GM18858 (cell line): ENCODE data around the gene ACADVL.
A peak's percentile ranks its signal among the peaks of the same experiment; 100 is the strongest.

Experiments used
- ATAC-seq: cut with Tn5 transposase; IDR thresholded peaks from one replicate; pipeline ENCODE4 v1.9.1; 2021; ENCODE audit not compliant: unreplicated experiment

Gene ACADVL

DNA sequence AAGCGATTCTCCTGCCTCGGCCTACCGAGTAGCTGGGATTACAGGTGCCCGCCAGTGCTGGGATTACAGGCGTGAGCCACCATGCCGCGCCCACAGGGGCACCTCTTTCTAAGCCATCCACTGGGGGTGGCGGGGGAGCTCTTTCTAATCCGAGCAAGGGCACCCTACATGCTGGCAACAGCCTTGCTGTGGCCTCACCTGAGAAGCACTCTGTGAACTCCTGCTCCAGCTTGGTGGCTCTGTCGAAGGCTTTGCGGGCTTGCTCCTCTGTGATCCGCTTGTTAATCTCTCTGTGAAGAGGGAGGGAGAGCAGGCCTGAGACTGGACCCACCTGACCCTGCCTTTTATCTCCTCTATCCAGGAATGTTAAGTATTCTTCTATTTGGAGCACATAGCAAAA is 28.7 kb upstream of the ACADVL start:
- ATAC-seq = no peak

DNA sequence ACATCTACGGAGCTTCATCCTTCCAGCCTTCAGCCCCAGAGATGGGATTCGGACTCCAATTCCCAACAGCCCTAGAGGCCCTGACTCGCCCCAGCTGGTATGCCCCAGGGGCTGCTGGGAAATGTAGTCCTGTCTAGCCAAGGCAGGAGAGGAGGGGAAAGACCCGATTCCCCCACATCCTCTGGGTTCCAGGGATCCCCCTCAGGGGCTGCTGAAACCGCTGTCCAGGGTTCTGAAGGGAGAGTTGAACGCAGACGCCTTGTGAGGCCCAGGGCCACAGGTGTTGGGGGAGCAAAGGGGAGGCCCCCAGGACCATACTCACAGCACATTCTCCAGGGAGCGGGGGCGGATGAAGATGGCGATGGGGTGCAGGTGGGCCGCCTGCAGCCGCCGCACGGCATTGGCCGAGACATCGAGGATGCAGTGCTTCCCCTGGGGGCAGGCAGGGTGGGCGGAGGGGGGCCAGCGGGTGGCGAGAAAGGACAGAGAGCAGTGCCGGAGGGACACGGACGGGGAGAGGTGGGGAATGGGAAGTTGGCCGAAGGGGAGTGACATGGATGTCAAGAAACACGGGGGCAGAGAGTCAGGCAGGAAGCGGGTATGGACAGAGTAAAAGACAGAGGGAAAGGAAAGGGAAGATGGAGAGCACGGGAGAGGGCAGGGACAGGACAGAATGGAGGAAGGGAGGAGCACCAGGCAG is 28.0 kb upstream of the ACADVL start:
- ATAC-seq = no peak

DNA sequence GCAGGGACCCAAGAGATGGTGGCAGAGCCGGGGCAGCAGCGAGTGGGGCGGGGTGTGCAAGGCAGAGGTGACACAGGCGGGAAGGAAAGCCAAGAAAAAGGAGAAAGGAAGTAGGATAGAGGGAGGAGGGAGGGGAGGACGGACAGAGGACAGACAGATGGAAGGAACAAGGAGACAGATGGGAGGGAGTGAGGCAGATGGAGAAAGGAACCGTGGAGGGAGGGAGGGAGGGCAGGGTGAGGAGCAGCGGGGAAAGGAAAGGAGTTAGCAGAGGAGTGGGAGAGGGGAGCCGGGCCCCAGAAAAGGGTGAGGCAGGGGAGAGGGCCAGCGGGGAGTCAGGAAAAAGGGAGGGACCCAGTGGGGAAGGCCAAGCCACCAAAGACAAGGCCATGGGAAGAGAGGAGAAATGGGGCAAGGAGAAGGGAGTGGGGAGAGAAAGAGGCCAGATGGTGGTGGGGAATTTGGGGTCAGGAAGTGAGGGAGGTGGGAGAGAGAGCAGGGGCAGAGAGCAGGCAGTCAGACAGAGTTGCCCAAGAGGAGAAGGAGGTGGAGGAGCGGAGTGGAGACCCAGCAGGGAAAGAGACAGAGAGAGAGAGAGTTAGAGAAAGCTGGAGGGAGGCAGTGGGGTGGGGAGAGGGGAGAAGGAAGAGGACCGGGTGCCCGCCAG is 27.3 kb upstream of the ACADVL start:
- ATAC-seq = no peak

DNA sequence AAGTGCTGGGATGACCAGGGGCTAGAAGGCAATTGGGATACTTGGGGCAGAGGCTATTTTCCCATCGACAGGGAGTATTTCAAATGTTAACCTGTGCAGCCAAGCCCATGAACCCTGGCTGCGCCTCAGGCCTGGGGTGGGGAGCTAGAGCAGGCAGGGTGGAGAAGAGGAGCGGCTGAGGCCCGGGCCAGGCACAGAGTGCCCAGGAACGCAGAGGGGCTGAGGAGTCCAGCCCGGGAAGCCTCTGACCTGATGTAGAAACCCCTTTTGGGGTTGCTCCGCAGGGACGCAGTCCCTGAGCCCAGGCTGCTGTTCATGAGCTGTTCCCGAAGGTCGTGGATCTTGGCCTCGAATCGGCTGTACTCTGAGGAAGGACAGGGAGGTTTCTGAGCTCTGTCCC is 23.8 kb upstream of the ACADVL start:
- ATAC-seq = no peak

DNA sequence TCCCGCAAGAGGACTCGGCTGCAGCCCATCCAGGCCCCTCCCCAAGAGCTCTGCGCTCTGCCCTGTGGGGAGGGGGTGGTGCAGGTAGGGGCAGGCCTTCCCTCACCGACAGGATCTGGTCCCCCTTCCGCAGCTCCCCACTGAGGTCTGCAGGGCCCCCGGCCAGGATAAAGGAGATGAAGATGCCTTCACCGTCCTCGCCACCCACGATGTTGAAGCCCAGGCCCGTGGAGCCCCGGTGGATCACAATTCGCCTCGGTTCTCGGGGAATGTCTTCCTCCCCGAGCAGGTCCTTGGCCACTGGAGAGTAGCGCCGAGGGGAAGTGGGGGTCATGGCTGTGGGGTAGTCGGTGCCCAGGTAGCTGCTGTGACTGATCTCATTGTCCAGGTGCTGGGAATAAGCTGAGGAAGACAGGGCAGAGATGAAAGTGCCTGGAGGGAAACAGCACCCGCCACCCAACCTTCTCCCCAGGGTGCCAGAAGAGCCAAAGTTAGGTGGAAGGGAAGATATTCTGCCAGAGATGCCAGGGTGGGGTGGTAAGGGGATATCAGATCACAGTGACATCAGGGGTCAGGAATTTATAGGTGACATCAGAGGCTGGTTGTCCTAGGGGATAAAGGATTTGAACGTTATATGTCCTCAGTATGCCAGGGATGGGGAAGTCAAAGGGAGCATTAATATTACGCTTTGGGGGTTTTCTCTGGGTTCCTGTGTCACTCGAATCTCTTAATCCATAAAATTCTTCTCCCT is 22.9 kb upstream of the ACADVL start:
- ATAC-seq = no peak

DNA sequence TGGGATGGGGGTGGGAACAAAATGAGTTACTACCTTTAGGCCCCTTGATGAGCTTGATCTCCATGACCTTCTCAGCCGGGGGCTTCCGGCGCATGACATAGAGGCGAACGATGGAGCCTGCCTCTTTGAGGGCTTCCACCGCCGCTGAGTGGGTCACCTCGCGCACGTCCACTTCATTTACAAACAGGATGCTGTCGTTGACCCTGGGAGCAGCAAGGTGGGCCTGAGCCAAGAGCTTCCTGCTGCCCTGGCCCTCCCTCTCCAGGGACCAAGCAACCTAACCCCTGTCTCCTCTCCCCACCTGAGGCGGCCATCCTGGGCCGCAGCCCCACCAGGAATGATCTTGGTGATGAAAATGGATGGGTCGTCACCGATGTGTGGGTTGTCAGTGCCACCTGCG is 16.3 kb upstream of the ACADVL start:
- no peak for ATAC-seq

DNA sequence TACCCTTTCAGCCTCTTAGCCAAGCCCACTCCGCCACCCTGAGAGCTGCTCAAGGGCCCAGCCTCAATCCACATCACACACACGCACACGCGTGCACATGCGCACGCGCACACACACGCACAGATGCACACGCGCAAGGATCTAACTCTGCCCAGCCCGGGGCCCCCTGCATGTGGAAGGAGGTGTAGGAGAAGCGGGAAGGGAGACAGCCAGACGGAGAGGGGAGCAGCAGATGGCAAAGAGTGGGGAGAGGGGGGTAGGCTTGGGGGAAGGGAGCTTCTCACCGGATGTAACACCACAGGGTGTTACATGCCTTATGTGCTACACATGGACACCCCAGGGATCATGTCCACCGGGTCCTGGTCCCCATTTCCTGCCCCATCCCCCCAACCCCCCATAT is 15.4 kb upstream of the ACADVL start:
- ATAC-seq = no peak

DNA sequence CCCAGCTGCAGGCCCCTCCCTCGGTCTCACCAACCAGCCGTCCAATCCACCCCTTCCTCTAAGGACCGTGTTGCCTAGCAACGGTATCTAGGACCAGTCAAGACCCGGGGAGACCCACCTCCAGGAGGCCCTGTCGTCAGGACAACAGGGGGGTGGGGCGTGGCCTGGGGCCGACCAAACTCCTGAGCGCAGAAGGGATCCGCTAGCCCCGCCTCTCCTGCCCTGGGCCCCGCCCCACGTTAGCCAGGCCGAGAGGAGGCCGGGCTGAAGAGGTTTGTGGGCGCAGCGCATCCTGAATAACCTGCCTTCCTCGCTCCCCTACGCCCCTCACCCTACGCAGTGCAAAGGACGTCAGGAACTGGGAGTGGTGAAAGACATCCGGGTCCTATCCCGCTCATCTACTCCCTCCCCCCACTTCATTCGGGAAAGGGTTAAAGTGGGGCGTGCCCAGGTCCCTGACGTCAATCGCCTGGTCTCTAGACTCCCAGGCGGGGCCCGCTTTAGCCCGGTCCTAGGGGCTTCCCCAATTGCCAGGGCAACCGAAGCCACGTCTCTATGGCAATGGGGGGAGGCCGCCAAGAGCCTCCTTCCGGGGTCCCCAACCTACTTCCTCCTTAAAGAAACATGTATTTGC is 14.8 kb upstream of the ACADVL start:
- peak; percentile 61 for ATAC-seq

DNA sequence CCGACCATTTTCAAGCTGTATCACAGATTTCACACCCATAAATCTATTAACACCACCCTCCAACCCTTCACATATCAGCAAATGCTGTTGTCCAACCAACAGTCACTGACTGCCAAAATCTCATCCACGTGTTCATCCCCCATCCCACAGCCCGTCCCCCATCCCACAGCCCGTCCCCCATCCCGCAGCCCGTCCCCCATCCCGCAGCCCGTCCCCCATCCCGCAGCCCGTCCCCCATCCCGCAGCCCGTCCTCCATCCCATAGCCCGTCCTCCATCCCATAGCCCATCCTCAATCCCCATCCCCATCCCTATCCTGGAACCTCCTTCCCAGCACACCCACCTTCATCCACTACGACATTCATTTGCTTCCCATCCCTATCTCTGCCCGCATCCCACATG is 14.2 kb upstream of the ACADVL start:
- ATAC-seq = no peak

DNA sequence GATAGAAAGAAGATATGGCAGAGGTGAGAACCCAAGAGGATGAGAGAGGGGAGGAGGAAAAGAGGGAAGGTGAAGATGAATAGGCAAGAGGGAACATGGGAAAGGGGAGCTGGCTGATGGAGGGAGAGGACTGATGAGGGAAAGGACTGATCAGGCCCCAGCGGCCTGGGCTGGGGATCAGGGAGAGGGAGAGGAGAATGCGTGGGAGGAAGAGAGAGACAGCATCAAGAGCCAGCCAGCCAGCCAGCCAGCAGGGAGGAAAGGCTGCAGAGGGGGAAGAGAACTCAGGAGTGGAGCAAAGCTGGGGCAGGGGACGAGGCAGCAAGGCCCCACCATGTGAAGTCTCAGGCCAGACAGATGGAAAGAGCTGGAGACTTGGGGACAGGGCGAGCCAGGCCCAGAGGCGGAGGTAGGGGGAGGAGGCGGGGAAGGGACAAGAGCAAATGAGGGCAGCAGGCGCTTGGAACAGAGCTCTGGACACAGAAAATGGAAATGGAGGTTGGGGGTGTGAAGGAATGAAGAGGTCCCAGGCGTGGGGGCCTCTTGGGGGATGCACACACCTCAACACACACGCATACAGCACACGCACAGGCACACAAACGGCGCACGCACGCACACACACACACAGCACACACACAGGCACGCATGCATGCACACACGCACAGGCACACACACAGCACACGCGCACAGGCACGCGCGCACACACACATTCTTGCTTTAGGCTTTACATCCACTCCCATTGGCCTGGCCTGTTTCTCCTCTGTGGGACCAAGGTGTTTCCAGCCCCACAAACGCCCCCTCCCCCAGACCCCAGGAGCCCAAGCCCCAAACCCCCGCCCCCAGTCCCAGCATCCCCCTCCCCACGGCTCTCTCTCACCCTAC is 12.4 kb upstream of the ACADVL start:
- ATAC-seq = no peak

DNA sequence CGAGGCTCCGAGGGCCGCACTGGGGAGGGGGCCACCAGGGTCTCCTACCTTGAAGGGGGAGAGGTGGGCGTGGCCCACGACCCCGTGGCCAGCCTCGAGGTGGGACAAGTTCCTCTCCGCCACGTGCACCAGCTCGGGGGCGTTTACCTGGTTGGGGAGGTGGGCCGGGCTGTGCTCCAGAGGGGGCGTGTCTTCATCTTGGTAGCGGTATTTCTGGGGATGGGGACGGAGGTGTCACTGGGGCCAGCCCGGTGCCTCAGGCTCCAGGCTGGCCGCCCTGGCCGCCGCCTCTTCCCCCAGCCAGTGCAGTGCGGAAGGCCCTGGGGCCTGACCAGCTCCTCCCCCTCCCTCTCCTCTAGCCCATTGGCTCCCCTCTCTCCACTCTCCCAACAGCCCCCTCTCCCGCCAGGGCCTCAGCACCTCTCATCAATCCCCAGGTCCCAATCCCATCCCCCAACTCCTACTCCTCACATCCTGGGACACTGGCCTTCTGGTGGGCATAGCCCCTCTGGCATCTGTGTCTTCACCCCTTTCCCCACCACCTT is 11.6 kb upstream of the ACADVL start:
- ATAC-seq = no peak

DNA sequence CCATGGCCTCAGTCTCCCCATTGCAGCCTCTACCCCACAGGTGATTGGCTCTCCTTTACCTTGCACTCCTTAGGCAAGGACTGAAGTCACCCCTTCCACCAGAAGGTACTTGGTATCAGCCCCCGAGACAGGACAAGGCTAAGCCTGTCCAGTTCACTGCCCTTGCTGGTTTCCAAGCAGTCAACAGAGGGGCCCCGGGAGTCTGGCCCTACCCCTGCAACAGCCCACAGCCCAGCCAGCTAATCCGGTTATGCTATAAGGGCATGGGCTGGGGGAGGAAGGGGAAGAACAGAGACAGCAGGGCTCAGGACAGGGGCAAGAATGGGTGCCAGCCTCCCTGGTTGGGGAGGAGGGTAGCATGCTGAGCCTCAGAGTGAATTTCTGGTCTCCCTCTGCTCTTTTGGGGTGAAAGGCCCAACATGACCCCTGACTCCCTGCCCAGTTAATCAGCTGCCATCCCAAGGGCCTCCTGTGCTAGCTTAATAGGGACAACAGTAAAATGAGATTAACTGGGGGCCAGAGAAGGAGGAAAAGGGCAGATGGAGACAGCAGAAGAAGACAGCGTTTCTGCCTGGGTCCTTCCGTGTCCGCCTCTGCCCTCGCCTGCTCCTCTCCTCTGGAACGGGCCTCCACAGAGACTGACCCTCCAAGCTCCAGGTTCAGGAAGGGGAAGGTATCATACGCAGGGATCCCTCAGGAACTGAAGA is 10.8 kb upstream of the ACADVL start:
- ATAC-seq = no peak

DNA sequence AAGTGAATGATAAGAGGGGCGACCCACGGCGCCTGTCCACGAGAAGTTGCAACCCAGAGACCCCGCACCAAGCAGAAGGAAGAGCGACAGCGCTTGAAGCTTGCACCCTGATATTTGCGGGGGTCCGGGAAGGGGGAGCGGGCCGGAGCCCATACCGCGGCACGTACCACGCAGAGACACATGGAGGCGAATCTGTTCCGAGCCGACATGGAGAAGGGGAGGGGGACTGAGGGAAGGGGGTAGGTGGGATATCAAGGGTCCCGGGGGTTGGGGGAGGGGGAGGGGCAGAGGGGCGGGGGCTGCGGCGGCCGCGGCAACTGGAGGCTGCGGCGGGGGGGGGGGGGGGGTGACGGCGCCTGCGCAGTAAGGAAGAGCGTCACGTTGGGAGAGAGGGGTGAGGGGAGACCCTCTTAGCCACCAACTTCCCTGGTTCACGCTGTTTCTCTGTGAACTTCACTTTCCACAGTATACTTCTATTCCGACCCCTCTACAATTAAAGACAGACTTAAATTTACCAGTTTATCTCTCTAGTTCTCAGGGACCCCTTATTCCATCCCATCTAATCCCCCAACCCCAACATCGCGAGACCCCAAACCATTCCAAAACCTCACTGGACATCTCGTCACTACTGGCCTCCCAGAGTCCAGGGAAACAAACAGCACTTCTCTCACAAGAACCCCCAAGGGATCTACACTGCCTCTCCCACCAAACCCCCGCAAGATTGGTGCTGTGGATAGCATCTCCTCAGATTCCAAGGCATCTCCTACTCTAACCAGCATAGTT is 8.1 kb upstream of the ACADVL start:
- ATAC-seq = no peak

DNA sequence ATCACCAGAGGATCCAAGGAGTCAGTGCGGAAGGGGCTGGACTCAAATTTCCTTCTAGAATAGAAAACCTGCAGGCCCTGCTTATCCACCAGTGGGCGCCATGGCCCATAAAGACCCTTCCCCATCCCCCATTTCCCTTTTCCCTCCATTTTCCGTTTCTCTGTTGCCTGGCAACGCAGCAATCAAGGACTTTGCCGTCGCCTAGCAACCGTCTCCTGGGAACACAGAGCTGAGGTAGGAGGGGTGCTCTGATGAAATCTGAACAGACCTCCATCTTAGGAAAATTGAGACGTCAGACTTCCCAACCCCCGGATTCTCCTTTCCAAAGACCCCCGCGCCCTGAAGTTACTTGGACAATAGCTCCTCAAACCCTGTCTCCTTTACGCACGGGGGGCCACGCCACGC is 5.8 kb upstream of the ACADVL start:
- ATAC-seq = no peak

DNA sequence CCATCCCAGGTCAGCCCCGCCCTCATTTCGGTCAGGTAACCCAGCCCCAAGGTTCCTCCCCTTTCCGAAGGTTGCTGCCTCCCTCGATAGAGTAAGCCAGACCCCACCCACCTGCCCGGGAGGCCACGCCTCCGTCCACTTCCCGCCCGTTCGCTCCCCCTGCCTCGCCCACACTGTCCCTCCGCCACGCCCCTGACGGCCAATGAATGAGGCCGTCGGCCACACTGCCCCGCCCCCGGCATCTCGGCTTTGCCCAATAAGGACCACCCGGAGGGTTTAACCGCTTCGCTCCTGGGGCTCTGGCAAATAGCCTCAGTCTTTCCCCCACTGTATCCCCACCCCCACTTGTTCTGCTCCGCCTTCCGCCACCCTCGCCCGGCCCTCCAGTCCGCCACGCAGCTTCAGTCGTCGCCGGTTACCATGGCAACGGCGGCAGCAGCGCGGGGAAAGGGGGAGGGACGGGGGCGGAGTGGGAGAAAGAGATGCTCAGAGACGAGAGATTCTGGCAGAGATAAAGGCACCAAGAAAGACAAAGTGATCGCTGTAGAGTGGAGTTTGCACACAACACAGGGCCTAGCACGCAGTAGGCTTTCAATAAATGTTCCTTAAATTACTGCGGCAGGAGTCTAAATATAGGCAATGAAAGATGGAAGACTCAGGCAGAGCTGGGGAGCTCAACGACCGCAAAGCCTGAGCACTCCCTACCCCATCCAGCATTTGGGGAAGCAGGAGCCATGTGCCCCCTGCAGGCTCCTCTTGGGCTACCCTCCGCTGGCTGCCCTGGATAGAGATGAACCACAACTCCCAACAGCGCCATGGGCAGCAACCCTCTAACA is 5.2 kb upstream of the ACADVL start:
- ATAC-seq = peak; percentile 61

DNA sequence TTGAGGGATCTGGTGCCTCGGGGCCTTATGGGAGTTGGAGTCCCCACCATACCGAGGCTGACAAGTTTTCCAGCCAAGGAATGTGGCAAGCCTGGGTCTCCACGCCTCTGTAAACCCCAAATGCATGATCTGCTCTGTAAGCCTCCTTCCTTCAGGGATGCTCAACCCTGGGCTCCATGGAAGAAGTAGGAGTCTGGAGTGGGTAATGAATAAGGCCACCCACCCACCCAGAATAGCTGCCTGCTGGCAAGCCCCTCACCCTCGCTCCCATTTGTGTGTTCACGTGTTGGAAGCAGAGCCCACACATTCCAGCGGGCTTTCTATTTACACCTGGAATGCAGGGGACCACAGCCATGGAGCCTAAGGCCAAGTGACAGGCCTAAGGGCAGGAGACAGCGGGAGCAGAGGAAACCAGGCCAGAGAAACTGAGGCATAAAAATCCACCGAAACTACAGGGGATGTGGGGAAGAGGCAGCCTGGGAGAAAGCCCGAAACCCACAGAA is 4.6 kb upstream of the ACADVL start:
- ATAC-seq = no peak

DNA sequence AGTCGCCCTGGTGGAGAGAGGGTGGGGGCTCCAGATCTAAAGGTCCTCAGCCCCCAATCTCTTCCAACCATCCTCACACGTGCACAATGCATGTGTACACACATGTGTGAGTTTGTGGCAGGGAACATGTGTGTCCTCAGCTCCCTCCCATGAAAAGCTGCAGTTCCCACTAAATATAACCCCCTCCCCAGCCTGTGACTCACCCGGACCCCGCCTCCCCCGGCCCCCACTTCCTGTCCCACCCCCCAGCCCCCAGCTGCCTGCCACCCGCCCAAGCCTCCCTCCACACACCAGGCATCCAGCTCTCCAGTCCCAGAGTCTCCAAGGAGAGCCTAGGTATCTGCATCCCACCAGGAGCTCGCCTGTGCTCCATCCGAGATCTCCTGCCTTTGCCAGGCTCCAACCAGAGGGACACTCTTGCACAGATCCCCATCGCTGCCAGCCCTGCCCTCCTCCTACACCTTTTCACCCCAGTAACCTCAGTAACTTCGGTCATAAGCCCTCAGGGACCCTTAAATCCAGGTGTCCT is 4.0 kb upstream of the ACADVL start:
- ATAC-seq = no peak
